Esophagus squamous epithelium (tissue), 5 donors: ENCODE results near the gene PRDX5. TPM values are rescaled to one million over a fixed set of nuclear protein-coding genes. Genes with fewer than 3 reads are reported as not detected.
A peak's percentile ranks its signal among the peaks of the same experiment; 100 is the strongest.

ENCODE experiments used
- DNase-seq: peaks from one replicate; lab custom pipeline; 2025; lab: John Stamatoyannopoulos, UW
- H3K27ac ChIP-seq, 4 donors: fragments of 200-600 bp; sonication (generic); one replicate each; pipeline ENCODE4 v1.5.1; 2016 to 2019; ENCODE audit warnings: mild to moderate bottlenecking in 1 of 4
- H3K27me3 ChIP-seq, 4 donors: fragments of 200-600 bp; sonication (generic); 1 replicate in 3 of 4; 2 replicates in 1 of 4; pipeline versions ENCODE4 v1.5.1 to v1.6.0; 2017 to 2021; ENCODE audit warnings: antibody characterized with exemption in 1 of 4
- H3K36me3 ChIP-seq, 3 donors: fragments of 200-600 bp; sonication (generic); one replicate each; pipeline ENCODE4 v1.5.1; 2016 to 2019
- H3K4me1 ChIP-seq, 3 donors: fragments of 200-600 bp; sonication (generic); one replicate each; pipeline ENCODE4 v1.5.1; 2017 to 2019
- H3K4me3 ChIP-seq, 4 donors: fragments of 200-600 bp; sonication (generic); 1 replicate in 3 of 4; 2 replicates in 1 of 4; pipeline ENCODE4 v1.5.1; 2016 to 2019; ENCODE audit warnings: mild to moderate bottlenecking in 2 of 4, moderate library complexity in 1 of 4
- H3K9me3 ChIP-seq, 3 donors: fragments of 200-600 bp; sonication (generic); one replicate each; pipeline ENCODE4 v1.5.1; 2016 to 2019
- CTCF ChIP-seq, 6 experiments: fragments of 450-650 bp in 4 of 6; fragments of 200-600 bp in 2 of 6; sonication (generic) in 2 of 6; IDR thresholded peaks; one replicate each; pipeline ENCODE4 v1.5.1; 2016 to 2019; ENCODE audit warnings: antibody characterized with exemption in 6 of 6, mild to moderate bottlenecking in 4 of 6, moderate library complexity in 4 of 6
- POLR2A ChIP-seq, 4 donors: fragments of 450-650 bp; IDR thresholded peaks; one replicate each; pipeline ENCODE4 v1.6.1; 2017; ENCODE audit warnings: antibody characterized with exemption in 4 of 4, mild to moderate bottlenecking in 4 of 4, moderate library complexity in 3 of 4
- WGBS, 2 donors: methylation state at CpG; one replicate each; pipeline ENCODE4 v1.1.5; 2018; 5-methylcytosine and 5-hydroxymethylcytosine counted together
- intact Hi-C: fragments of 100-400 bp; cut with DNase I; formaldehyde crosslinking; loops from one replicate; pipeline ENCODE4 v1.15.0; 2022
- total RNA-seq, 4 donors: library from RNA; depleted of rRNA; stranded (reverse); fragments of >200 nt; gene quantifications; one replicate each; pipeline ENCODE4 v1.1.0, GENCODE V29; 2016
- donor health status: DM: yes; HTN: yes; CAD: no.

The PRDX5 gene
- total RNA-seq, 4 donors from 2014 or later = 309 to 602 (median 476) TPM

GRCh38 chr11:64352995-64353714 is 35.2 kb downstream of the PRDX5 start:
- H3K27me3 ChIP-seq = no peaks in the 10 kb centered on the region
- 74 to 90% methylated on average over 6 to 7 of the region's 34 CpGs for WGBS, 2 donors
- no peak overlapping the region for H3K4me3 ChIP-seq
- TF ChIP-seq POLR2A (IDR thresholded peaks at IDR 0.05) (no peak), CTCF (IDR thresholded peaks at IDR 0.05) (no peak)
- H3K9me3 ChIP-seq = no peaks in the 10 kb centered on the region
- no peak for DNase-seq
- no peak overlapping the region for H3K27ac ChIP-seq
- H3K4me1 ChIP-seq = peaks cover 20 to 36% (median 26%) of the 10 kb centered on the region in 3 donors
- intact Hi-C loops = no loop called here
- no peaks in the 10 kb centered on the region for H3K36me3 ChIP-seq

GRCh38 chr11:64353715-64354506 is 36.0 kb downstream of the PRDX5 start:
- peaks cover 19 to 36% (median 25%) of the 10 kb centered on the region in 3 donors for H3K4me1 ChIP-seq
- no peak overlapping the region for H3K4me3 ChIP-seq
- WGBS, 2 donors = 73 to 85% methylated on average over 2 to 7 of the region's 20 CpGs
- TF ChIP-seq POLR2A (IDR thresholded peaks at IDR 0.05) = no peak
- TF ChIP-seq CTCF (IDR thresholded peaks at IDR 0.05) = no peak
- no peak overlapping the region for H3K27ac ChIP-seq
- no peak for DNase-seq
- no peaks in the 10 kb centered on the region for H3K9me3 ChIP-seq
- no peaks in the 10 kb centered on the region for H3K36me3 ChIP-seq
- intact Hi-C loops = no loop called here
- H3K27me3 ChIP-seq = no peaks in the 10 kb centered on the region

GRCh38 chr11:64355078-64355940 is 37.4 kb downstream of the PRDX5 start:
- Histone ChIP-seq H3K4me3 (peak overlapping the region in 3 of 4 donors; percentile 12 to 52 (median 24)), H3K9me3 (no peaks in the 10 kb centered on the region), H3K4me1 (peaks cover 25 to 40% (median 31%) of the 10 kb centered on the region in 3 donors), H3K27me3 (no peaks in the 10 kb centered on the region), H3K36me3 (peaks cover 0 to 3% (median 0%) of the 10 kb centered on the region in 3 donors), H3K27ac (peak overlapping the region; percentile 34 to 60 (median 43))
- DNase-seq = no peak
- WGBS, 2 donors = 18 to 21% methylated on average over 7 of the region's 23 CpGs
- TF ChIP-seq POLR2A (IDR thresholded peaks at IDR 0.05) (no peak), CTCF (IDR thresholded peaks at IDR 0.05) (peak; percentile 23 to 88 (median 70))
- intact Hi-C loops = no loop called here

GRCh38 chr11:64356498-64357411 is 38.8 kb downstream of the PRDX5 start:
- TF ChIP-seq CTCF (IDR thresholded peaks at IDR 0.05) = peak in 2 of 6 experiments; percentile 22 to 38
- TF ChIP-seq POLR2A (IDR thresholded peaks at IDR 0.05) = no peak
- Histone ChIP-seq H3K4me3 (no peak overlapping the region), H3K9me3 (no peaks in the 10 kb centered on the region), H3K4me1 (peaks cover 28 to 54% (median 34%) of the 10 kb centered on the region in 3 donors), H3K27me3 (no peaks in the 10 kb centered on the region), H3K27ac (peak overlapping the region in 1 of 4 donors; percentile 93), H3K36me3 (peaks cover 7 to 18% (median 9%) of the 10 kb centered on the region in 3 donors)
- intact Hi-C loops = no loop called here
- WGBS, 2 donors = 79 to 82% methylated on average over 10 to 14 of the region's 25 CpGs
- no peak for DNase-seq
